Heart left ventricle (tissue), 16 donors: ENCODE results near the gene NR1I3. TPM values are rescaled to one million over a fixed set of nuclear protein-coding genes. Genes with fewer than 3 reads are reported as not detected.

Experiments used
- ATAC-seq, 4 donors: fragments of 200-7000 bp; cut with Tn5 transposase; one replicate each; pipeline ENCODE4 v1.9.1; 2020 to 2022; ENCODE audit warnings: moderate library complexity in 4 of 4, mild to moderate bottlenecking in 3 of 4, moderate number of reproducible peaks in 1 of 4
- DNase-seq, 5 donors: peaks; one replicate each; pipeline ENCODE4 v3.0.0-alpha.2; 2020
- H3K27ac ChIP-seq, 12 donors: fragments of 200-600 bp; sonication (generic) in 4 of 12; one replicate each; pipeline versions ENCODE4 v1.5.0 to v1.8.0; 2016 to 2022; ENCODE audit warnings: mild to moderate bottlenecking in 2 of 12
- H3K27me3 ChIP-seq, 9 donors: fragments of 200-600 bp; sonication (generic) in 2 of 9; one replicate each; pipeline versions ENCODE4 v1.5.1 to v1.8.0; 2016 to 2022; ENCODE audit warnings: mild to moderate bottlenecking in 3 of 9
- H3K36me3 ChIP-seq, 9 donors: fragments of 200-600 bp; sonication (generic) in 2 of 9; one replicate each; pipeline versions ENCODE4 v1.5.0 to v1.8.0; 2018 to 2022; ENCODE audit warnings: mild to moderate bottlenecking in 2 of 9
- H3K4me1 ChIP-seq, 12 donors: fragments of 200-600 bp; sonication (generic) in 4 of 12; one replicate each; pipeline versions ENCODE4 v1.5.0 to v1.8.0; 2016 to 2022; ENCODE audit warnings: mild to moderate bottlenecking in 3 of 12
- H3K4me3 ChIP-seq, 12 donors: fragments of 200-600 bp; sonication (generic) in 4 of 12; one replicate each; pipeline versions ENCODE4 v1.5.0 to v1.8.0; 2017 to 2022; ENCODE audit warnings: mild to moderate bottlenecking in 9 of 12, moderate library complexity in 4 of 12
- H3K9me3 ChIP-seq, 12 donors: fragments of 200-600 bp; sonication (generic) in 4 of 12; one replicate each; pipeline versions ENCODE4 v1.5.0 to v1.8.0; 2016 to 2022; ENCODE audit warnings: mild to moderate bottlenecking in 1 of 12
- POLR2A ChIP-seq, 2 donors: fragments of 450-650 bp; IDR thresholded peaks; one replicate each; pipeline ENCODE4 v1.6.1; 2017; ENCODE audit warnings: antibody characterized with exemption in 2 of 2, mild to moderate bottlenecking in 2 of 2, moderate library complexity in 2 of 2
- WGBS, 4 donors: extraction: QIAGEN DNeasy Blood & Tissue Kit in 2 of 4; methylation state at CpG; one replicate each; pipeline versions ENCODE4 v1.1.5 to v1.1.7; 2013 to 2018; 5-methylcytosine and 5-hydroxymethylcytosine counted together
- intact Hi-C, 10 donors: fragments of 100-400 bp; cut with DNase I; formaldehyde crosslinking; loops; one replicate each; pipeline versions ENCODE4 v1.11.1 to v1.14.2; 2022
- polyA plus RNA-seq, 2 donors: library from polyadenylated mRNA; stranded (reverse); fragments of 200-250 nt; gene quantifications; one replicate each; pipeline ENCODE4 v1.2.3, GENCODE V29; 2013
- total RNA-seq, 9 donors: library from RNA; depleted of rRNA in 2 of 9; stranded (reverse); fragments of >200 nt in 2 of 9; fragmentation: NEBNext Ultra II Directional in 3 of 9; extraction: Animal tissue kit (Norgen Biotek cat#: 25700) in 3 of 9; gene quantifications; one replicate each; pipeline versions ENCODE4 v1.1.0 to v1.2.4, GENCODE V29; 2016 to 2023
- TF ChIP-seq, protein P1 (sequence below), 12 donors: fragments of 200-600 bp; sonication (generic) in 4 of 12; IDR thresholded peaks; one replicate each; pipeline versions ENCODE4 v1.5.0 to v1.8.0; 2018 to 2022; ENCODE audit warnings: antibody characterized with exemption in 12 of 12, mild to moderate bottlenecking in 5 of 12
- donor health status: ischemic (EF 13 %, LVEDD 7.1; RV severe dilation, severe dysfunction).
- donor health status: healthy with polysubstance abuse.
- donor health status: DM: no; HTN: yes; CAD: no.
- donor health status: DM: no; HTN: no; CAD: no.
- donor health status: ischemic (EF 25% LVEDD 6.9; RV normal size, moderate dysfunction).
- donor health status: ischemic (EF 25% LVEDD 5.7; RV mildly dilated, moderate dysfunction).
- donor health status: healthy.
- donor health status: DM: yes; HTN: yes; CAD: no.
- donor health status: ischemic (EF 35%, LVEDD 5.7; RV mildly dilated, moderate dysfunction).
- donor health status: nonischemic (EF 11% LVEDD 7.7; RV severe dilation, severe dysfunction).
- donor health status: DM: yes; HTN: yes; CAD: no.
- donor health status: PGD.
- donor health status: ischemic (EF 29% LVEDD 5.4; RV normal size, mild dysfunction).
- donor health status: nonischemic (EF 23%, LVEDD 6.1; RV moderate dilation, normal function).

The NR1I3 gene
- total and polyA plus RNA-seq, 11 donors: 0.23 TPM; not detected in 10

DNA sequence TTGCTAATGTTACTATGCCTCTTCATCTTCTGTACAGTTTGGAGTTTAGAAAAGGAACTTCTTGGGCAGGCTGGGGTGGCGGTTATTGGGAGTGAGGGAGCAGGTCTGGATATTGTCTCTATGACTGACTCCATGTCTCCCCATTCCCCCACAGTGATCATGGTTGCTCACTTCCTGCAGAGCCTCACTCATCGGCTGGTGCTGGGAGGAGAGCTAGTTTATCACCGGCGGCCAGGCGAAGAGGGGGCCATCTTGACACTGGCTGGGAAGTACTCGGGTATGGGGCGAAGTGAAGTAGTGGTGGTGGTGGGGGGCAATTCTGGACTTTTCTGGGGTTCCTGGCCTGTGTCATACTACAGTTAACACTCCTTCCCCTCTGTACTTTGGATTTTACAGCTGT is 10.0 kb downstream of the NR1I3 start:
- Histone ChIP-seq H3K4me1 (peaks cover 0 to 32% (median 18%) of the 10 kb centered on the region in 12 donors), H3K36me3 (peaks cover 0 to 36% (median 28%) of the 10 kb centered on the region in 9 donors), H3K27me3 (no peaks in the 10 kb centered on the region), H3K4me3 (peak overlapping the region in 4 of 12 donors; percentile 71 to 79 (median 76)), H3K27ac (peak overlapping the region in 5 of 12 donors; percentile 76 to 91 (median 87)), H3K9me3 (no peaks in the 10 kb centered on the region)
- intact Hi-C loops: loop anchor here in 9 of 10 donors (5.0 to 10.0 kb wide), 7 partner anchors 36 to 159 kb away; partner anchors contain the start of genes SDHC (in 4 of the 9) and CFAP126 (in 2 of the 9)
- 86 to 91% (median 88%) methylated on average over 7 of the region's 7 CpGs for WGBS, 4 donors
- TF ChIP-seq, protein P1, sequence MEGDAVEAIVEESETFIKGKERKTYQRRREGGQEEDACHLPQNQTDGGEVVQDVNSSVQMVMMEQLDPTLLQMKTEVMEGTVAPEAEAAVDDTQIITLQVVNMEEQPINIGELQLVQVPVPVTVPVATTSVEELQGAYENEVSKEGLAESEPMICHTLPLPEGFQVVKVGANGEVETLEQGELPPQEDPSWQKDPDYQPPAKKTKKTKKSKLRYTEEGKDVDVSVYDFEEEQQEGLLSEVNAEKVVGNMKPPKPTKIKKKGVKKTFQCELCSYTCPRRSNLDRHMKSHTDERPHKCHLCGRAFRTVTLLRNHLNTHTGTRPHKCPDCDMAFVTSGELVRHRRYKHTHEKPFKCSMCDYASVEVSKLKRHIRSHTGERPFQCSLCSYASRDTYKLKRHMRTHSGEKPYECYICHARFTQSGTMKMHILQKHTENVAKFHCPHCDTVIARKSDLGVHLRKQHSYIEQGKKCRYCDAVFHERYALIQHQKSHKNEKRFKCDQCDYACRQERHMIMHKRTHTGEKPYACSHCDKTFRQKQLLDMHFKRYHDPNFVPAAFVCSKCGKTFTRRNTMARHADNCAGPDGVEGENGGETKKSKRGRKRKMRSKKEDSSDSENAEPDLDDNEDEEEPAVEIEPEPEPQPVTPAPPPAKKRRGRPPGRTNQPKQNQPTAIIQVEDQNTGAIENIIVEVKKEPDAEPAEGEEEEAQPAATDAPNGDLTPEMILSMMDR (IDR thresholded peaks at IDR 0.05): no peak
- no peak for TF ChIP-seq POLR2A (IDR thresholded peaks at IDR 0.05)
- ATAC-seq (no peak), DNase-seq (no peak)

DNA sequence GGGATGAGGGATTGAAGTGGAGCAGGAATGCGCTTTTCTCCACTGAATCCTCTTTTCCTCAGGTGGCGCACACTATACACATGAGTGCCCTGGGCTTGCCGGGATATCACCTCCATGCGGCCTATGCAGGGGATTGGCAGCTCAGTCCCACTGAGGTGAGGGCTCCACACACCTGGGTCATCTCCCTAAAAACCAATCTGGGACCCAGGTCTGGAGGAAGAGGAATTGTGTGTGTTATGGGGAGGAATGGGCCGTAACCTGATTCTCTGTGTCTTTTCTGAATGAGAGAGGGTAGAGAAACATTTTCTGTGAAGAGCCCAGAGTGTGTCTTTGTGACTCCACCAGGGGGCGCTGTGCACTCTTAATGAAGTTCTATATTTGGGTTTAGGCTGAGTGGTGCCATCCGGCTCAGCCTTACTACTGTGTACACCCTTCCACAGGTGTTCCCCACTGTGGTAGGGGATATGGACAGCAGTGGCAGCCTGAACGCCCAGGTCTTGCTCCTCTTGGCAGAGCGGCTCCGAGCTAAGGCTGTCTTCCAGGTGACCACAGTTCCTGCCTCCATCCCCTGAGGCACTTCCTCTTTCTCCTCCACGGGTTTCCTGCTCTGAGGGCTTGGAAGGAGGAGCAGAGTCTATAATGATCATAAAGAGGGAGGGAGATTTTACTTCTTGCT is 10.7 kb downstream of the NR1I3 start:
- H3K4me3 ChIP-seq: peak overlapping the region in 10 of 12 donors; percentile 1 to 82 (median 75)
- DNase-seq (peak; percentile 83 to 89 (median 86)), ATAC-seq (peak; percentile 35 to 69 (median 55))
- TF ChIP-seq POLR2A (IDR thresholded peaks at IDR 0.05): no peak
- TF ChIP-seq, protein P1 (IDR thresholded peaks at IDR 0.05): peak in 11 of 12 donors; percentile 85 to 97 (median 93)
- 34 to 41% (median 38%) methylated on average over 11 of the region's 11 CpGs for WGBS, 4 donors
- no peaks in the 10 kb centered on the region for H3K9me3 ChIP-seq
- H3K4me1 ChIP-seq: peaks cover 0 to 32% (median 18%) of the 10 kb centered on the region in 12 donors
- H3K27ac ChIP-seq: peak overlapping the region in 10 of 12 donors; percentile 17 to 94 (median 86)
- intact Hi-C loops: loop anchor here (1.0 to 10.0 kb wide), 14 partner anchors 35 to 160 kb away; partner anchors contain the start of genes SDHC (in 5 of the 10) and CFAP126 (in 2 of the 10)
- H3K36me3 ChIP-seq: peaks cover 0 to 36% (median 28%) of the 10 kb centered on the region in 9 donors
- H3K27me3 ChIP-seq: no peaks in the 10 kb centered on the region

DNA sequence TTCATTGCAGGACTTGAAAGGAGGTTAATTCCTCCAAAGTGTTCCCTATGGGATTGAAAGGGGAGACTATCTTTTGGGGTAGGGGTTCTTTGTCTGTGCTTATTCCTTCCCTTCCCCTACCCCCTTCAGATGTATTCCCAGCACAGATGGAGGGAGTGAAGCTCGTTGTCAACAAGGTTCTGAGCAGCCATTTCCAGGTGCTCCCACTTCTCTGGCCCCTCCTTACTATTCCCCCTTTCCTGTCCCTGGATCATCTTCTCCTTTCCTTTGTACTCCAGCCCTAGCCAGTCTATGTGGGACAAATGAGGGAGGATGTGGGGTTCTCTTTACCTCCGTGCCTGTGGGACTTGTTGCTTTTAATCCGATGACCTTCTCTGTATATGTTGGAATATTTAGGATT is 11.2 kb downstream of the NR1I3 start:
- no peaks in the 10 kb centered on the region for H3K9me3 ChIP-seq
- WGBS, 4 donors: 32 to 41% (median 36%) methylated on average over 3 of the region's 3 CpGs
- H3K27me3 ChIP-seq: no peaks in the 10 kb centered on the region
- peak overlapping the region; percentile 44 to 82 (median 75) for H3K4me3 ChIP-seq
- TF ChIP-seq POLR2A (IDR thresholded peaks at IDR 0.05): no peak
- TF ChIP-seq, protein P1 (IDR thresholded peaks at IDR 0.05): no peak
- ATAC-seq: no peak
- intact Hi-C loops: loop anchor here (1.0 to 10.0 kb wide), 15 partner anchors 24 to 161 kb away; partner anchors contain the start of genes SDHC (in 5 of the 10), CFAP126 (in 2 of the 10) and NDUFS2 (in 1 of the 10)
- H3K4me1 ChIP-seq: peaks cover 0 to 32% (median 18%) of the 10 kb centered on the region in 12 donors
- peaks cover 0 to 36% (median 28%) of the 10 kb centered on the region in 9 donors for H3K36me3 ChIP-seq
- peak overlapping the region in 11 of 12 donors; percentile 74 to 94 (median 87) for H3K27ac ChIP-seq
- no peak for DNase-seq

GRCh38 chr1:161226320-161226711 is 11.7 kb downstream of the NR1I3 start:
- Histone ChIP-seq H3K27ac (peak overlapping the region; percentile 74 to 94 (median 86)), H3K36me3 (peaks cover 0 to 36% (median 28%) of the 10 kb centered on the region in 9 donors), H3K4me1 (peaks cover 0 to 32% (median 18%) of the 10 kb centered on the region in 12 donors), H3K4me3 (peak overlapping the region; percentile 44 to 82 (median 75)), H3K9me3 (no peaks in the 10 kb centered on the region), H3K27me3 (no peaks in the 10 kb centered on the region)
- no peak for TF ChIP-seq POLR2A (IDR thresholded peaks at IDR 0.05)
- TF ChIP-seq, protein P1 (IDR thresholded peaks at IDR 0.05): no peak
- intact Hi-C loops: loop anchor here (1.0 to 10.0 kb wide), 13 partner anchors 24 to 161 kb away; partner anchors contain the start of genes SDHC (in 5 of the 10), CFAP126 (in 2 of the 10) and NDUFS2 (in 1 of the 10)
- ATAC-seq: peak in 2 of 4 donors; percentile 2 to 3
- DNase-seq: peak in 1 of 5 donors; percentile 32
- 2 to 5% (median 3%) methylated on average over 15 of the region's 15 CpGs for WGBS, 4 donors
